MM.1S (cell line): ENCODE data around the gene DPP10.

Source experiments
- DNase-seq: peaks from one replicate; pipeline ENCODE4 v3.0.0-alpha.2; 2015
- H2AFZ ChIP-seq: fragments of 300-600 bp; sonication (generic); 2 replicates; pipeline ENCODE4 v1.6.0; 2016; ENCODE audit warnings: antibody characterized with exemption, low read length
- H3F3A ChIP-seq: fragments of 300-600 bp; sonication (generic); 2 replicates; pipeline ENCODE4 v1.6.1; 2016; ENCODE audit warnings: mild to moderate bottlenecking, antibody characterized with exemption, low read length, moderate library complexity, mixed read lengths; ENCODE audit not compliant: insufficient read depth
- H3K27ac ChIP-seq: fragments of 300-600 bp; sonication (generic); 2 replicates; pipeline ENCODE4 v1.5.1; 2016; ENCODE audit warnings: mild to moderate bottlenecking, low read length
- H3K27me3 ChIP-seq: fragments of 300-600 bp; sonication (generic); replicated peaks from 2 replicates; pipeline ENCODE4 v1.6.0; 2016; ENCODE audit warnings: low read length; ENCODE audit not compliant: insufficient read depth
- H3K36me3 ChIP-seq: fragments of 300-600 bp; sonication (generic); replicated peaks from 2 replicates; pipeline ENCODE4 v1.6.1; 2016; ENCODE audit warnings: mild to moderate bottlenecking, low read length, mixed read lengths; ENCODE audit not compliant: insufficient read depth
- H3K4me1 ChIP-seq: fragments of 300-600 bp; sonication (generic); 2 replicates; pipeline ENCODE4 v1.6.1; 2016; ENCODE audit warnings: low read length, mixed read lengths
- H3K4me2 ChIP-seq: fragments of 300-600 bp; sonication (generic); 2 replicates; pipeline ENCODE4 v1.6.0; 2016; ENCODE audit warnings: low read depth, low read length
- H3K4me3 ChIP-seq: fragments of 300-600 bp; sonication (generic); 2 replicates; pipeline ENCODE4 v1.5.1; 2016; ENCODE audit warnings: low read length, mixed read lengths
- H3K79me2 ChIP-seq: fragments of 300-600 bp; sonication (generic); 2 replicates; pipeline ENCODE4 v1.6.1; 2016; ENCODE audit warnings: mixed run types, low read length, mixed read lengths
- H3K9ac ChIP-seq: fragments of 300-600 bp; sonication (generic); 2 replicates; pipeline ENCODE4 v1.6.1; 2016; ENCODE audit warnings: low read length, mixed read lengths
- H3K9me2 ChIP-seq: fragments of 300-600 bp; sonication (generic); replicated peaks from 2 replicates; pipeline ENCODE4 v1.6.1; 2016; ENCODE audit warnings: mild to moderate bottlenecking, low read length, mixed read lengths; ENCODE audit not compliant: insufficient read depth
- H3K9me3 ChIP-seq: fragments of 300-600 bp; sonication (generic); replicated peaks from 2 replicates; pipeline ENCODE4 v1.6.1; 2016; ENCODE audit warnings: mild to moderate bottlenecking, low read length, mixed read lengths; ENCODE audit not compliant: insufficient read depth
- H4K20me1 ChIP-seq: fragments of 300-600 bp; sonication (generic); 2 replicates; pipeline ENCODE4 v1.6.1; 2016; ENCODE audit warnings: mild to moderate bottlenecking, low read length, moderate library complexity, mixed read lengths; ENCODE audit not compliant: insufficient read depth
- CTCF ChIP-seq: fragments of 300-600 bp; sonication (generic); IDR thresholded peaks from 2 replicates; pipeline ENCODE4 v1.5.1; 2016; ENCODE audit warnings: antibody characterized with exemption, low read length, mixed read lengths
- EZH2 ChIP-seq: fragments of 300-600 bp; sonication (generic); optimal IDR thresholded peaks from 2 replicates; pipeline ENCODE3; 2017; ENCODE audit warnings: low read depth, mild to moderate bottlenecking, antibody characterized with exemption, low read length, mixed read lengths
- EZH2phosphoT487 ChIP-seq: fragments of 300-600 bp; sonication (generic); IDR thresholded peaks from 2 replicates; pipeline ENCODE4 v1.6.1; 2018; ENCODE audit warnings: antibody characterized with exemption, low read length

The DPP10 gene

DNA sequence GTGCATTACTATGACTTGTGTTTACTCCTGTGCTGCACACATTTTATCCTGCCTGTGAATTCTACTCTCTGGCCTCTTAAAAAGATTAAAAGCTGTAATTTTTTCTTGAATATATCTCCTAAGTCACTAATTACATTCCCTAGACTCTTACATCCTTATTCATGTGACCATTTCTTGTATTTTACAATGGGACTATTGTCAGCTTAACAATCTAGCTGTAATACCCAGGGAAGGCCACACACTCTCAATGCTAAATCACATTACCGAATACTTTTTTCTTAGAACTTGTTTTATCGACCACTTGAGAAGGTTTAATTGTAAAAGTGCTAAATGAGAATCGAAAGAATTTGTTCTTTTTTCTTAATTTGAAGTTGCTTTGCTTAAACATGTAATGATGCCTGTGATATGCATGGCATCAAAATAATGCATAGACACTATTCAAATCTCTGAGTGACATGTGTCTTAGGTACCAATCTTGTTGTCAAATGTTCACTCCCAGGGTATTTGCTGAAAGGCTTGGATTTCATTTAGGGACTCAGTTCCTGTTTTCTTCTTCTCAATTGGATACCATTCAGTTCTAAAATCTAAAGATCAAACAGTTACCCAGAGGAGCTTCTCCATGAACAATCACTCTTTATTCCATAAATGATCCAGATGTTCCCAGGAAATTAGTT is 498.5 kb downstream of the DPP10 start:
- Histone ChIP-seq H3K27ac (no peak overlapping the region), H3K4me3 (no peak overlapping the region), H2AFZ (no peak overlapping the region), H3K9me3 (no peaks in the 10 kb centered on the region), H3K4me2 (no peak overlapping the region), H3K4me1 (no peaks in the 10 kb centered on the region), H4K20me1 (no peaks in the 10 kb centered on the region), H3K27me3 (no peaks in the 10 kb centered on the region), H3F3A (no peaks in the 10 kb centered on the region), H3K9ac (no peak overlapping the region), H3K79me2 (no peaks in the 10 kb centered on the region), H3K36me3 (no peaks in the 10 kb centered on the region), H3K9me2 (no peaks in the 10 kb centered on the region)
- DNase-seq: no peak
- TF ChIP-seq EZH2phosphoT487 (no peak), CTCF (no peak), EZH2 (no peak)

DNA sequence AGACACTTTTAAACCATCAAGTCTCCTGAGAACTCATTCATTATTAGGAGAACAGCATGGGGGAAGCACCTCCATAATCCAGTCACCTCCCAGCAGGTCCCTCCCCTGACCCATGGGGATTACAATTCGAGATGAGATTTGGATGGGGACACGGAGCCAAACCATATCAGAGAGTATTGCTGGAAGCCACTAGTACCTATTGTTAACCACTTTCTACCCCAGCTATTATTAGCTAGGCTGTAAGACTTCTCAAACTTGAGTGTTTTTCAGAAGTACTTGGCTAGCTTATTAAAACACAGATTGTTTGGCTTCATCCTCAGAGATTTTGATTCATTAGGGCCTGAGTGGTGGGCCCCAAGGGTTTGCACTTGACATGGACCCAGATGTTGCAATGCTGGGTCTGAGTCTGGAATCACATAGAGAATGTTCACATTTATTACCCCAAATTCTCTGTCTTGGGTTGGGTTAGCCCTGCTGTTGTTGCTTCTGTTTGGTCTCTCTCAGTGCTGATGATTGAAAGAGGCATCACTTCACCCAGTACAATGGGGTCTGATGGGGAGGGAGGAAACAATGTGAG is 506.9 kb downstream of the DPP10 start:
- H3K36me3 ChIP-seq: no peaks in the 10 kb centered on the region
- H3K4me3 ChIP-seq: no peak overlapping the region
- no peaks in the 10 kb centered on the region for H3K9me2 ChIP-seq
- no peak for DNase-seq
- no peaks in the 10 kb centered on the region for H3F3A ChIP-seq
- no peaks in the 10 kb centered on the region for H3K4me1 ChIP-seq
- no peaks in the 10 kb centered on the region for H3K79me2 ChIP-seq
- H2AFZ ChIP-seq: no peak overlapping the region
- no peak for TF ChIP-seq EZH2phosphoT487
- no peak for TF ChIP-seq CTCF
- no peak for TF ChIP-seq EZH2
- no peaks in the 10 kb centered on the region for H4K20me1 ChIP-seq
- H3K9ac ChIP-seq: no peak overlapping the region
- no peaks in the 10 kb centered on the region for H3K27me3 ChIP-seq
- H3K27ac ChIP-seq: no peak overlapping the region
- no peaks in the 10 kb centered on the region for H3K9me3 ChIP-seq
- no peak overlapping the region for H3K4me2 ChIP-seq

DNA sequence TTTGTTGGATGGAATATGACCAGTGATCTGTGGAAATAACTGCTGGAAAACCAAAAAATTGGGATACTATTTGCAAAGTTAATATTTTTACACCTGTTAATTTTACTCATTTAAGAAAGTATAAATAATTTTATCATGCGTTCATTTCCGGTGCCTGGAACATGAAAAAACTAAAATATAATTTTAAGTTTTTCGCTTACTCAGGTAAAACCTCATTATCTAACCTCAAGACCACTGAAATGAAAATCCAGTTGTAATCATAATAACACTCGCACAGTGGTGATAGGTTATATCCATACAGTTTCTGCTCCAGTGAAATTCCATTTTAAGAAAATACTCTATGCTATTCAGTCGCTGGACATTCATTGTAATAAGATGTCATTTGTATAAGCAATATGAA is 517.9 kb downstream of the DPP10 start:
- H3K9me2 ChIP-seq: no peaks in the 10 kb centered on the region
- H3K4me1 ChIP-seq: no peaks in the 10 kb centered on the region
- H3K36me3 ChIP-seq: no peaks in the 10 kb centered on the region
- H3K27ac ChIP-seq: no peak overlapping the region
- H3K4me2 ChIP-seq: no peak overlapping the region
- no peaks in the 10 kb centered on the region for H3K79me2 ChIP-seq
- no peak overlapping the region for H2AFZ ChIP-seq
- no peaks in the 10 kb centered on the region for H4K20me1 ChIP-seq
- H3K4me3 ChIP-seq: no peak overlapping the region
- H3K9ac ChIP-seq: no peak overlapping the region
- TF ChIP-seq EZH2phosphoT487: no peak
- TF ChIP-seq EZH2: no peak
- no peak for TF ChIP-seq CTCF
- H3F3A ChIP-seq: no peaks in the 10 kb centered on the region
- H3K9me3 ChIP-seq: no peaks in the 10 kb centered on the region
- H3K27me3 ChIP-seq: no peaks in the 10 kb centered on the region
- DNase-seq: no peak
